IPS DF 6.9 (cell line): ENCODE results near the gene NACA.

ENCODE experiments used
- DNase-seq: peaks from one replicate; pipeline ENCODE4 v3.0.0-alpha.2; 2013; ENCODE audit warnings: low read depth, low spot score
- H3K27ac ChIP-seq: one replicate; pipeline ENCODE4 v1.5.1; 2013; ENCODE audit warnings: low read length, control low read depth
- H3K27me3 ChIP-seq: 2 replicates; pipeline ENCODE4 v1.6.1; 2013; ENCODE audit warnings: mild to moderate bottlenecking, low read length; ENCODE audit not compliant: control insufficient read depth, insufficient read depth
- H3K36me3 ChIP-seq: 2 replicates; pipeline ENCODE4 v1.6.1; 2013; ENCODE audit warnings: low read length; ENCODE audit not compliant: control insufficient read depth, insufficient read depth
- H3K4me1 ChIP-seq: 2 replicates; pipeline ENCODE4 v1.6.1; 2013; ENCODE audit warnings: low read length; ENCODE audit not compliant: control insufficient read depth, insufficient read depth
- H3K4me3 ChIP-seq: 2 replicates; pipeline ENCODE4 v1.5.1; 2013; ENCODE audit warnings: mild to moderate bottlenecking, low read length
- H3K9me3 ChIP-seq: 2 replicates; pipeline ENCODE4 v1.6.1; 2013; ENCODE audit warnings: low read length, inconsistent platforms; ENCODE audit not compliant: control insufficient read depth, insufficient read depth
- WGBS: extraction: QIAGEN DNeasy Blood & Tissue Kit; methylation state at CpG from one replicate; pipeline ENCODE4 v1.1.7; 2013; ENCODE audit warnings: mixed read lengths, missing lambda C conversion rate; ENCODE audit not compliant: insufficient read length, insufficient coverage; 5-methylcytosine and 5-hydroxymethylcytosine counted together

The NACA gene

DNA sequence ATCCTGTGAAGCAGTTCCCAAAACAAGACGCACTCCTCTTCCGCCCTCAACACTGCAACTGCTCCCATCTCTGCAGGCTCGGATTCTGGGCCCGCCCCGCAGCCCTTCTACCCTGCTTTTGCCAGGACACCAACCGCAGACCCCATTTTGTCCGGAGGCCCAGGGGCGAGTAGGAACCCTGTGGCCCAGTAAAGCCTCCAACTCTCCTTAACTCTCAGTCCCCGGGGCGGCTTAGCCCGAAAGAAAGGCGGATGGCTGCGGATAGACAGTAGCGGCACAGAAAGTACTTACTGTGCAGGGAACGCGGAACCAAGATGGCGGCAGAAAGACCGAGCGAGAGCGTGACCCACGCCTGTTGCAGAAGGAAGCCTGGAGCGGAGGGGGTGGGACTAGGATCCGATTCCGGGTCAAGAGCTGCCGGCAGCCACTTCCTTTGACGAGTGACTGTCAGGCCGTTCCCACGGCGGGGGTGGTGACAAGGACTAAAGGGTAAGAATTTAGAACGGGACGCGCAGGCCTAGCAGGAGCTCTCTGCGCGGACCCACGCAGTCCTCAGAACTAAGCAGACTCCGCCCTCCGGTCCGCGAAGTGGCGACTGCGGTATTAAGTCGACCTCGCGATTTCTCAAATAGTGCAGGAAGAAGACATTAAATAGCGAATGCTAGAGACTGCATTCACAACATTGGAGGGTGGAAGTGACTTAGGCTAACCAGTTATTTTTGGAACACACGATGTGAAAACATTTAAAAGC is at the start of gene NACA:
Gene NACA (minus strand): TSS at position 328 of the 751 bp plus-strand sequence. CDS start 778 bp downstream, outside the sequence.
- Histone ChIP-seq H3K27ac (no peak within 1 kb of the TSS), H3K4me3 (peak within 1 kb of the TSS; percentile 87), H3K9me3 (no peaks in the 10 kb centered on the region), H3K4me1 (peaks cover 2% of the 10 kb centered on the region; the same call in 1 of the 2 replicates), H3K27me3 (no peaks in the 10 kb centered on the region), H3K36me3 (peaks cover 8% of the 10 kb centered on the region; the same call in 1 of the 2 replicates)
- DNase-seq, result peak; percentile 88
- WGBS, result no CpG with 5 or more reads among the region's 46 CpGs

DNA sequence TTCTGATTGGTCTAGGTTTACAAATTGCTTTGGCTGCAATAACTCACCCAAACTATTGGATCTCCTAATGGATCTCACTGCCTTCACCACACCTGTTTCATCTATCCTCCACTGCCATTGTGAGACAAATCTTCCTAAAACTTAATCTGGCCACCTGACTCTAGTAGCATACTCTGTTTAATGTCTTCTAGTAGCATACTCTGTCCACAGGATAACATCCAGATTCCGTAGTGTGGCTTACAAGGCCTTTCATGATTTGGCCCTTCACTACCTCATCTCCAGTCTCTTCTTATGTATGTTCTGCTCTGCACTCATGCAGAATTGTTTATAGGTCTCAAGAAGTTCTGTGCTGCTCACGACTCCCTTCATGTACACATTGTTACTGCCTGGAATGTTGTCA is 48.0 kb upstream of the NACA start:
- Histone ChIP-seq H3K27ac (no peak overlapping the region), H3K4me1 (no peaks in the 10 kb centered on the region; the same call in 1 of the 2 replicates), H3K4me3 (no peak overlapping the region), H3K9me3 (no peaks in the 10 kb centered on the region), H3K36me3 (no peaks in the 10 kb centered on the region), H3K27me3 (no peaks in the 10 kb centered on the region)
- DNase-seq, result no peak
- WGBS, result no CpG with 5 or more reads among the region's 2 CpGs

DNA sequence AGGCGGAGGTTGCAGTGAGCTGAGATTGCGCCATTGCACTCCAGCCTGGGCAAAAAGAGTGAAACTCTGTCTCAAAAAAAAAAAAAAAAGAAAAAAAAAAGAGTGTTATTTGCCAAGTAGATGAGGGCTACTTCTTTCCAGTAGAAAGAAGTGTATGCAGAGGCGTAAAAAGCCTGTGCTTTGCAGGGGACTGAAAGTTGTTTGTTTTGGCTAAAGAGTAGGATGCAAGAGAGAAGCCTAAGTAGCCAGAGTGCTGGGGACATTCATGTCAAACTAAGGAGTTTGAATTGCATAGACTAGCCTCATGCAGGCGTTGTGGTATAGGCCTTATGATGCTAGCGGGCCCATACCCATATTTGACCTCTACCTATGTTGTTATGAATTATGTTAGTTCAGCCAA is 47.5 kb upstream of the NACA start:
- DNase-seq, result no peak
- no peak overlapping the region for H3K27ac ChIP-seq
- no CpG with 5 or more reads among the region's 5 CpGs for WGBS

DNA sequence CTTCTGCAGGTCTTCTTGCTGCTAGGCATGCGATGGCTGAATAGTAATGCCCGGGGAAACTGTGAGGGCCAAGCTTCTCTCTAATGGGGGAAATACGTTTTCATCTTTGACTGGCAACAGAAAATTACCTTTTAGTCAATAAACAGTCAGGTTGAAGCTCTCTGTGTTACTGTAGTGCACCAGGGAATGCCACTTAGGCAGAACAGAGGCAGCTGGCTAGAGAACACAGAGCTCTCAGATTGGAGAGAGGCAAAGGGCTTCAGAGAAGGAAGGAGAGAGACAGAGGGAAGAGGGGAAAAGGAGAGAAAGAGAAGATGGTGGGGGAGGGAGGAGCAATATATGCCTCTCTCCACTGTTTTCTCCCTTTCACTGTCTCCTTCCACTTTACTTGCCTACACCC is 44.8 kb upstream of the NACA start:
- DNase-seq, result no peak
- H3K27me3 ChIP-seq, result no peaks in the 10 kb centered on the region
- no CpG with 5 or more reads among the region's 3 CpGs for WGBS
- H3K4me1 ChIP-seq, result no peaks in the 10 kb centered on the region; the same call in 1 of the 2 replicates
- no peak overlapping the region for H3K27ac ChIP-seq
- H3K4me3 ChIP-seq, result no peak overlapping the region
- H3K36me3 ChIP-seq, result no peaks in the 10 kb centered on the region
- no peaks in the 10 kb centered on the region for H3K9me3 ChIP-seq

More for the DNA sequence above, 47.5 kb upstream of the NACA start:
- H3K9me3 ChIP-seq, result no peaks in the 10 kb centered on the region
- H3K27me3 ChIP-seq, result no peaks in the 10 kb centered on the region
- no peaks in the 10 kb centered on the region for H3K36me3 ChIP-seq
- no peaks in the 10 kb centered on the region; the same call in 1 of the 2 replicates for H3K4me1 ChIP-seq
- H3K4me3 ChIP-seq, result no peak overlapping the region

DNA sequence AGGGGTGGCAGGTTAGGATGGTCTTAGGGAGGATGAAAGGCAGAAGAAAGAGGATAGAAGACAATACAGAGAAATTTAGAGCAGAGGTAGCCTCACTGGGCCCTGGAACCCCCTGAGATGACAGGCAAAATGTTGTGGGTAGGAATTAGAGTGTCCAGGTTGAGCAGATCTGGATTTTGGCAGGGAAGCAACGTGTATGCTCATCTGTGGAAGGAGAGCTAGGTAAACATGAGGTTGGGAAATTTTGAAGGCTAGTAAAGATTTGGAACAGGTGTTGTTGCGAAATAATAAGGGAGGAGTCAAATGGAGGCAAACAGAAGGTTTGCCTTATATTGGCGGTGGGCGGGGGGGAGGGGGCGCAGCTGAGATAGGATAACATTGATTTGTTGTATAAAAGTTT is 43.3 kb upstream of the NACA start:
- Histone ChIP-seq H3K4me1 (no peaks in the 10 kb centered on the region; the same call in 1 of the 2 replicates), H3K27me3 (no peaks in the 10 kb centered on the region), H3K27ac (no peak overlapping the region), H3K4me3 (no peak overlapping the region), H3K9me3 (no peaks in the 10 kb centered on the region), H3K36me3 (no peaks in the 10 kb centered on the region)
- no CpG with 5 or more reads among the region's 5 CpGs for WGBS
- no peak for DNase-seq

DNA sequence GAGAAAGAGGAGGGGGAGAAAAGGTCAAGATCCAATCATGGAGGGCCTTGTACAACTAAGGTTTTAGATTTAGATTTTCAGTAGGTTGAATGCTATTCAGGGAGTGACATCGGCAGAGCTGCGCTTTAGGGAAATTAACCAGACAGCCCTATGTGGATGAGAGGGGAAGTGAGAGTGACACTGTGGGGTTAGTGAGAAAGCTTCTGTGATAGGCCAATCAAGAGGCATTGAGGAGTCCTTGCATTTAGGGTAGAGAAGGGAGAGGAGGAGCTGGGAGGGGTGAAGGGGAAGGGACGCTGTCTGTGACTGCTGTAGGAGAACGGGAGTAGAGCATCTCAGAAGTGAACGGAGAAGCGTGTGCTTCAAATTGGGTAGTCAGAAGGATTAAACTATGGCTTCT is 41.4 kb upstream of the NACA start:
- Histone ChIP-seq H3K9me3 (no peaks in the 10 kb centered on the region), H3K27me3 (no peaks in the 10 kb centered on the region), H3K36me3 (no peaks in the 10 kb centered on the region), H3K4me1 (no peaks in the 10 kb centered on the region; the same call in 1 of the 2 replicates), H3K4me3 (no peak overlapping the region), H3K27ac (no peak overlapping the region)
- no peak for DNase-seq
- WGBS, result no CpG with 5 or more reads among the region's 6 CpGs

DNA sequence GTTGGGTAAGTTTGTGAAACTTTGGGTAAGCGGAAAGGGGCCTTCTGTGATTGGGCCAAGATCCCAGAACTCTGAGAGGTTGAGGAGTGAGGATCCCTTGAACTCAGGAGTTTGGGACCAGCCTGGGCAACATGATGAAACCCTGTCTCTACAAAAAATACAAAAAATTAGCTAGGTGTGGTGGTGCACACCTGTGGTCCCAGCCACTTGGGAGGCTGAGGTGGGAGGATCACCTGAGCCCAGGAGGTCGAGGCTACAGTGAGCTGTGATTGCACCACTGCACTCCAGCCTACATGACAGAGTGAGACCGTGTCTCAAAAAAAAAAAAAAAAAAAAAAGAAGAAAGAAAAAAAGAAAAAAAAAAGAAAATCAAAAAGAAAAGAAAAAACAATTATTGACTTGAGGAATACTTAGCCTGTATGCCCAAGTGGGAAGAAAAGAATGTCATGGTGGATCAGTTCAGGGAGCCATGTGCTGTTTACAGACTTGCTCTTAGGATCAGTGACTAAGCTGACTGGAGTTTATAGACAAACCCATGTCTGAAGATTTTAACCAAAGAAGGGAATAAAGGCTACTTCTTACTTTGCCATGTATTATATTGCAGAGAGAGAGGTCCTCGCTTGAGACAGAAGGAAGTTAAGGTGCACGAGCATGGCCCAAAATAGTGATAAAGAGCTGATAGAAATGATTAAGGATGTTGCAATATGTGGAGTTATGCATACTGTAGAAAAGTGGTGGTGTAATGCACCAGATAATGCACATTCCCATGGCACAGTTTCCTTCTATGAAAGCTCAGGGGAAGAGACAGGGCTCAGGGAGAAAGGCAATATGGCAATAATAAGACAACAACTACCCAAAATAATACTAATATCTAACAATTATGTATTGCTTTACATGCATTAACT is 38.9 kb upstream of the NACA start:
- WGBS, result no CpG with 5 or more reads among the region's 5 CpGs
- Histone ChIP-seq H3K27ac (no peak overlapping the region), H3K27me3 (no peaks in the 10 kb centered on the region), H3K9me3 (no peaks in the 10 kb centered on the region), H3K4me3 (no peak overlapping the region), H3K36me3 (no peaks in the 10 kb centered on the region), H3K4me1 (no peaks in the 10 kb centered on the region; the same call in 1 of the 2 replicates)
- no peak for DNase-seq

DNA sequence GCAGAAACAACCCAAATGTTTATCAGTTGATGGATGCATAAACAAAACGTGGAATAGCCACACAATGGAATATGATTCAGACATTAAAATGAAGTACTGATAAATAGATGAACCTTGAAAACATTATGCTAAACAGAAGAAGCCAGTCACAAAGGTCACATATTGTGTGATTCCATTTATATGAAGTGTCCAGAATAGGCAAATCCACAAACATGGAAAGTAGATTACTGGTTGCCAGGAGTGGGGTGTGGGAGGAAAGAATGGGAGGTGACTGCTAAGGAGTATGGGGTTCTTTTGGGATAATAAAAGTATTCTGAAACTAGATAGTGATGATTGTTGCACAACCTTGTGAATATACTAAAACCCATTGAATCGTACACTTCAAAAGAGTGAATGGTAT is 36.7 kb upstream of the NACA start:
- Histone ChIP-seq H3K4me1 (no peaks in the 10 kb centered on the region), H3K36me3 (no peaks in the 10 kb centered on the region), H3K27ac (no peak overlapping the region), H3K27me3 (no peaks in the 10 kb centered on the region), H3K4me3 (no peak overlapping the region), H3K9me3 (no peaks in the 10 kb centered on the region)
- WGBS, result no CpG with 5 or more reads among the region's 2 CpGs
- DNase-seq, result no peak

DNA sequence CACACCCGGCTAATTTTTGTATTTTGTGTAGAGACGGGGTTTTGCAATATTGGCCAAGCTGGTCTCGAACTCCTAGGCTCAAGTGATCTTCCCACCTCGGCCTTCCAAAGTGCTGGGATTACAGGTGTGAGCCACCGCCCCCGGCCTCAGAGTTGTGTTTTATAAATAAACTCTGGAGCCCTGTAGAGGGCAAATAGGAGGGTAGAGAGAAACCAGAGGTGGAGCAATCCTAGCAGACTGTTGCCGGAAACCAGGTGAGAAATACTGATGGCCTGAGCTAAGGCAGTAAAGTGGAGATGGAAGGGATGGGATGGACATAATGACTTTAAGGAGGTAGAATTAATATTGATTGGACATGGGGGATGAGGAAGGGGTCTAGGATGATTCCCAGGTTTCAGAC is 35.4 kb upstream of the NACA start:
- Histone ChIP-seq H3K4me3 (no peak overlapping the region), H3K27me3 (no peaks in the 10 kb centered on the region), H3K36me3 (no peaks in the 10 kb centered on the region), H3K9me3 (no peaks in the 10 kb centered on the region), H3K4me1 (no peaks in the 10 kb centered on the region), H3K27ac (no peak overlapping the region)
- no CpG with 5 or more reads among the region's 7 CpGs for WGBS
- no peak for DNase-seq

DNA sequence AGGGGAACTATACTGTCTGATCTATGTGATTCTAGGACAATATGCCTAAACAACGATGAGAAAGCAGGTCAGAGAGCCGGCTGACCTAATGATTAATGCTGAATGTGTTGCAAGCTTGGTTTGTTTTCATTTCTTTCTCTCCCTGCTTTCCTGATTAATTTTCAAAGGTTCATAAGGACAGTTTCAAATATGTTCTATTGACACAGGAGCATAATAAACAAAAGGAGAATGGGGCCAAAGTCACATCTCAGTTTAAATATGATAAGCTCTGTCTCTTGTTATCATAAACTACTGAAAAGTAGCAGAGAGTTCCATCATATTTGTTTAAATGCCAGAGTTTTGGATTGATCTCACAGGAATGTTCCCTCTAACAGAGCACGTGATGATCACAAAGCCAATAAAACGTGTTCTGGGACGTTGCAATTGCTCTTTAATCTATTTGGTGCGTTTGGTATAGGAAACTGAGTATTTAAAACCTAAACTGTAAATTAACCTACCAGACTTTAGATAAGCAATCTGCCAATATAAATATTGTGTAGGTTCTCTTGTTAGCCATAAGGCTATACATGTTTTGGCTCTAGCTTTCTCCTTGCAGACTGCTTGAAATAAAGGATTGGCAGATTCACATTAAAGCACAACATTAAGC is 34.3 kb upstream of the NACA start:
- no peaks in the 10 kb centered on the region for H3K27me3 ChIP-seq
- no peaks in the 10 kb centered on the region for H3K9me3 ChIP-seq
- no peaks in the 10 kb centered on the region for H3K36me3 ChIP-seq
- no CpG with 5 or more reads among the region's 6 CpGs for WGBS
- no peak overlapping the region for H3K4me3 ChIP-seq
- no peak overlapping the region for H3K27ac ChIP-seq
- H3K4me1 ChIP-seq, result no peaks in the 10 kb centered on the region
- DNase-seq, result no peak
